SK-N-SH (cell line): ENCODE data around the gene MAGI2. TPM values are rescaled to one million over a fixed set of nuclear protein-coding genes. Genes with fewer than 3 reads are reported as not detected.

Experiments
- CTCF ChIA-PET: fragments of 300-600, 350-600 bp; formaldehyde crosslinking; extraction: SDS; loops from one replicate; lab custom pipeline; 2021; lab: Yijun Ruan, JAX
- POLR2A ChIA-PET: fragments of 350-600 bp; sonication (Branson Sonifier 250); formaldehyde crosslinking; extraction: SDS; loops from one replicate; lab custom pipeline; 2020; ENCODE audit warnings: antibody characterized with exemption, inconsistent platforms; lab: Yijun Ruan, JAX
- DNase-seq: peaks from one replicate; pipeline ENCODE4 v3.0.0; 2012
- H2AFZ ChIP-seq: fragments of 200-600 bp; sonication (generic); 2 replicates; pipeline ENCODE4 v1.8.1; 2016; ENCODE audit warnings: antibody characterized with exemption, mild to moderate bottlenecking, low read depth
- H3F3A ChIP-seq: fragments of 200-600 bp; sonication (generic); replicated peaks from 2 replicates; pipeline ENCODE3; 2016; ENCODE audit warnings: antibody characterized with exemption, mild to moderate bottlenecking; ENCODE audit not compliant: insufficient read depth
- H3K27ac ChIP-seq, 2 experiments: fragments of 200-500 bp in 1 of 2; fragments of 200-600 bp in 1 of 2; sonication (Bioruptor generic) in 1 of 2; sonication (generic), shearing (Covaris generic) in 1 of 2; 2 replicates each; pipeline versions ENCODE4 v1.5.1 to v1.6.1; 2014 to 2016; ENCODE audit warnings: low read depth in 2 of 2, inconsistent platforms in 1 of 2, low read length in 1 of 2, mild to moderate bottlenecking in 1 of 2, mixed read lengths in 1 of 2
- H3K27me3 ChIP-seq: fragments of 200-600 bp; sonication (generic), shearing (Covaris generic); 2 replicates; pipeline ENCODE4 v1.6.1; 2016; ENCODE audit warnings: mixed run types; ENCODE audit not compliant: insufficient read depth
- H3K36me3 ChIP-seq, 2 experiments: fragments of 200-500 bp in 1 of 2; fragments of 200-600 bp in 1 of 2; sonication (Bioruptor generic) in 1 of 2; sonication (generic) in 1 of 2; replicated peaks in 1 of 2; 2 replicates each; pipeline versions ENCODE3 to v1.5.1; 2014 to 2016; ENCODE audit warnings: low read length in 1 of 2, mild to moderate bottlenecking in 1 of 2; ENCODE audit not compliant: insufficient read depth in 2 of 2, control insufficient read depth in 1 of 2
- H3K4me1 ChIP-seq, 2 experiments: fragments of 200-500 bp in 1 of 2; fragments of 200-600 bp in 1 of 2; sonication (Bioruptor generic) in 1 of 2; sonication (generic), shearing (Covaris generic) in 1 of 2; 2 replicates each; pipeline versions ENCODE4 v1.5.1 to v1.6.1; 2014 to 2016; ENCODE audit warnings: low read depth in 1 of 2, low read length in 1 of 2, mixed run types in 1 of 2; ENCODE audit not compliant: insufficient read depth in 2 of 2, control insufficient read depth in 1 of 2
- H3K4me2 ChIP-seq: fragments of 200-600 bp; sonication (generic), shearing (Covaris generic); 2 replicates; pipeline ENCODE4 v1.6.1; 2017; ENCODE audit warnings: mixed run types
- H3K4me3 ChIP-seq, 2 experiments: fragments of 200-500 bp in 1 of 2; fragments of 200-600 bp in 1 of 2; sonication (Bioruptor generic) in 1 of 2; sonication (generic), shearing (Covaris generic) in 1 of 2; 2 replicates each; pipeline versions ENCODE4 v1.5.1 to v1.8.1; 2014 to 2016; ENCODE audit warnings: low read depth in 2 of 2, inconsistent platforms in 1 of 2, low read length in 1 of 2, mild to moderate bottlenecking in 1 of 2, mixed read lengths in 1 of 2, moderate library complexity in 1 of 2
- H3K79me2 ChIP-seq: fragments of 200-600 bp; sonication (generic); 2 replicates; pipeline ENCODE4 v1.8.1; 2017; ENCODE audit warnings: mild to moderate bottlenecking; ENCODE audit not compliant: insufficient read depth
- H3K9ac ChIP-seq: fragments of 200-600 bp; sonication (generic); 2 replicates; pipeline ENCODE4 v1.6.1; 2017; ENCODE audit warnings: mixed run types
- H3K9me2 ChIP-seq: fragments of 200-600 bp; sonication (generic); 2 replicates; pipeline ENCODE4 v1.6.1; 2017; ENCODE audit warnings: mixed run types
- H3K9me3 ChIP-seq: fragments of 200-600 bp; sonication (generic); 2 replicates; pipeline ENCODE4 v1.6.1; 2017; ENCODE audit warnings: mixed run types, mild to moderate bottlenecking, moderate library complexity
- H4K20me1 ChIP-seq: fragments of 200-600 bp; sonication (generic); 2 replicates; pipeline ENCODE4 v1.6.1; 2017; ENCODE audit warnings: mild to moderate bottlenecking, mixed run types; ENCODE audit not compliant: insufficient read depth
- ELF1 ChIP-seq: IDR thresholded peaks from 2 replicates; pipeline ENCODE4 v1.4.0; 2012
- EP300 ChIP-seq, 2 experiments: IDR thresholded peaks; 2 replicates each; pipeline versions ENCODE4 v1.4.0 to v1.6.1; 2012; ENCODE audit warnings: borderline replicate concordance in 1 of 2, low read depth in 1 of 2, low read length in 1 of 2
- FOXJ3 ChIP-seq: sonication (generic); formaldehyde crosslinking; IDR thresholded peaks from 2 replicates; pipeline ENCODE4 v1.5.1; 2020; ENCODE audit warnings: mild to moderate bottlenecking, missing genetic modification reagents
- FOXM1 ChIP-seq: IDR thresholded peaks from 2 replicates; pipeline ENCODE4 v1.4.0; 2012; ENCODE audit warnings: low read depth, mild to moderate bottlenecking
- GABPA ChIP-seq: IDR thresholded peaks from 2 replicates; pipeline ENCODE4 v1.4.0; 2012; ENCODE audit warnings: low read depth, mild to moderate bottlenecking
- GATA2 ChIP-seq: sonication (generic); formaldehyde crosslinking; IDR thresholded peaks from 2 replicates; pipeline ENCODE4 v1.5.0; 2020; ENCODE audit warnings: mild to moderate bottlenecking, missing genetic modification reagents
- JUND ChIP-seq: IDR thresholded peaks from 2 replicates; pipeline ENCODE4 v1.4.0; 2012
- MXI1 ChIP-seq: IDR thresholded peaks from 2 replicates; pipeline ENCODE4 v1.6.1; 2012; ENCODE audit warnings: mild to moderate bottlenecking, low read depth, low read length, improper control_type of control experiment
- NFIC ChIP-seq: IDR thresholded peaks from 2 replicates; pipeline ENCODE4 v1.4.0; 2012; ENCODE audit warnings: borderline replicate concordance
- RCOR1 ChIP-seq: fragments of 150-350 bp; IDR thresholded peaks from 2 replicates; pipeline ENCODE4 v1.6.1; 2017; ENCODE audit warnings: antibody characterized with exemption, low read length
- RFX5 ChIP-seq: IDR thresholded peaks from 2 replicates; pipeline ENCODE4 v1.6.1; 2012; ENCODE audit warnings: mild to moderate bottlenecking, improper control_type of control experiment, low read length
- SMC3 ChIP-seq: IDR thresholded peaks from 2 replicates; pipeline ENCODE4 v1.6.1; 2012; ENCODE audit warnings: low read depth, low read length, improper control_type of control experiment
- TAF1 ChIP-seq: IDR thresholded peaks from 2 replicates; pipeline ENCODE4 v1.6.1; 2012; ENCODE audit warnings: low read depth, mild to moderate bottlenecking, low read length, moderate library complexity, borderline replicate concordance
- TEAD4 ChIP-seq: IDR thresholded peaks from 2 replicates; pipeline ENCODE4 v1.4.0; 2012; ENCODE audit warnings: mild to moderate bottlenecking, borderline replicate concordance; ENCODE audit not compliant: insufficient read depth
- WGBS: methylation state at CpG from one replicate; pipeline ENCODE4 v1.1.6; 2017; ENCODE audit warnings: low lambda C conversion rate; 5-methylcytosine and 5-hydroxymethylcytosine counted together
- polyA plus RNA-seq, 3 experiments: library from polyadenylated mRNA; depleted of rRNA; stranded (reverse); fragments of >200 nt; gene quantifications; 2 replicates each; pipeline ENCODE4 v1.2.3, GENCODE V29; 2012
- TF ChIP-seq, protein P1 (sequence below): fragments of 200-600 bp; sonication (generic); IDR thresholded peaks from 2 replicates; pipeline ENCODE4 v1.6.1; 2017; ENCODE audit warnings: antibody characterized with exemption, mild to moderate bottlenecking, moderate library complexity
- TF ChIP-seq, protein P2 (sequence below): IDR thresholded peaks from 2 replicates; pipeline ENCODE4 v1.4.0; 2012; ENCODE audit warnings: low read depth, borderline replicate concordance
- TF ChIP-seq, protein P3 (sequence below): IDR thresholded peaks from 2 replicates; pipeline ENCODE4 v1.4.0; 2012; ENCODE audit warnings: low read depth
- TF ChIP-seq, protein P4 (sequence below): fragments of 150-350 bp; IDR thresholded peaks from 2 replicates; pipeline ENCODE4 v1.6.1; 2016; ENCODE audit warnings: mild to moderate bottlenecking, low read depth, low read length

Gene MAGI2
- polyA plus RNA-seq, 1 of the 3 experiments (the other 2 are of a cell fraction) = 1.1 TPM

DNA sequence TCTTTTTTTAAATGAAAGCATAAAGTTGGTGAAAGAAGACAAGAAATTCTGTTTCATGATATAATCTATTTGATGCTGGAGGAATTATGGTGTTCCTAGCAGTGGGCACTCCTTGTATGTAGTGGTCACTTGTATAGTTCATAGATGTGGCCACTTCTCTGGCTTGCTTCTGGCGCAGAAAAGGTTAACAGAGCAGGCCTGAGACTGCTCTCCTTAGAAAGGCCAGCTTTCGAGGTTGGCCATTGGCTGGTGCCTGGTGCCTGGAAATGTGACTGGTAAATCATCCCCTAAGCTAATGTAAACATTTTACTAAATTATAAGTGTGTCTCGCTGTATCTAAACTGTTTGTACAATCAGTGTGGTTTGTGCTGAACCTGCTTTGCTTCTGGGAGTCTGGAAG is 1378.8 kb downstream of the MAGI2 start:
- no peaks in the 10 kb centered on the region for H3F3A ChIP-seq
- no peak overlapping the region for H2AFZ ChIP-seq
- no peaks in the 10 kb centered on the region for H3K9me2 ChIP-seq
- H3K79me2 ChIP-seq = no peaks in the 10 kb centered on the region
- H3K27me3 ChIP-seq = no peaks in the 10 kb centered on the region
- H3K4me1 ChIP-seq = peaks cover 4 to 6% of the 10 kb centered on the region in 2 experiments; a peak in 2 of 4 replicates
- no peaks in the 10 kb centered on the region for H3K9me3 ChIP-seq
- ChIA-PET POLR2A (no interaction called here), CTCF (interaction anchor here (1.5 kb wide), 1 partner anchor 11 kb away, joined by 3 read pairs; no protein-coding TSS in a partner anchor)
- H3K4me3 ChIP-seq = no peak overlapping the region
- no peaks in the 10 kb centered on the region for H4K20me1 ChIP-seq
- DNase-seq = no peak
- H3K9ac ChIP-seq = no peak overlapping the region
- no peak overlapping the region for H3K4me2 ChIP-seq
- no peak overlapping the region for H3K27ac ChIP-seq
- no peaks in the 10 kb centered on the region for H3K36me3 ChIP-seq
- 73% methylated on average over 3 of the region's 3 CpGs for WGBS
- no peak for TF ChIP-seq TEAD4
- TF ChIP-seq TAF1 = no peak
- TF ChIP-seq, protein P1, sequence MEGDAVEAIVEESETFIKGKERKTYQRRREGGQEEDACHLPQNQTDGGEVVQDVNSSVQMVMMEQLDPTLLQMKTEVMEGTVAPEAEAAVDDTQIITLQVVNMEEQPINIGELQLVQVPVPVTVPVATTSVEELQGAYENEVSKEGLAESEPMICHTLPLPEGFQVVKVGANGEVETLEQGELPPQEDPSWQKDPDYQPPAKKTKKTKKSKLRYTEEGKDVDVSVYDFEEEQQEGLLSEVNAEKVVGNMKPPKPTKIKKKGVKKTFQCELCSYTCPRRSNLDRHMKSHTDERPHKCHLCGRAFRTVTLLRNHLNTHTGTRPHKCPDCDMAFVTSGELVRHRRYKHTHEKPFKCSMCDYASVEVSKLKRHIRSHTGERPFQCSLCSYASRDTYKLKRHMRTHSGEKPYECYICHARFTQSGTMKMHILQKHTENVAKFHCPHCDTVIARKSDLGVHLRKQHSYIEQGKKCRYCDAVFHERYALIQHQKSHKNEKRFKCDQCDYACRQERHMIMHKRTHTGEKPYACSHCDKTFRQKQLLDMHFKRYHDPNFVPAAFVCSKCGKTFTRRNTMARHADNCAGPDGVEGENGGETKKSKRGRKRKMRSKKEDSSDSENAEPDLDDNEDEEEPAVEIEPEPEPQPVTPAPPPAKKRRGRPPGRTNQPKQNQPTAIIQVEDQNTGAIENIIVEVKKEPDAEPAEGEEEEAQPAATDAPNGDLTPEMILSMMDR = no peak
- TF ChIP-seq RFX5 = no peak
- TF ChIP-seq FOXM1 = no peak
- no peak for TF ChIP-seq FOXJ3 (CRISPR knock-in tag)
- TF ChIP-seq, protein P2, sequence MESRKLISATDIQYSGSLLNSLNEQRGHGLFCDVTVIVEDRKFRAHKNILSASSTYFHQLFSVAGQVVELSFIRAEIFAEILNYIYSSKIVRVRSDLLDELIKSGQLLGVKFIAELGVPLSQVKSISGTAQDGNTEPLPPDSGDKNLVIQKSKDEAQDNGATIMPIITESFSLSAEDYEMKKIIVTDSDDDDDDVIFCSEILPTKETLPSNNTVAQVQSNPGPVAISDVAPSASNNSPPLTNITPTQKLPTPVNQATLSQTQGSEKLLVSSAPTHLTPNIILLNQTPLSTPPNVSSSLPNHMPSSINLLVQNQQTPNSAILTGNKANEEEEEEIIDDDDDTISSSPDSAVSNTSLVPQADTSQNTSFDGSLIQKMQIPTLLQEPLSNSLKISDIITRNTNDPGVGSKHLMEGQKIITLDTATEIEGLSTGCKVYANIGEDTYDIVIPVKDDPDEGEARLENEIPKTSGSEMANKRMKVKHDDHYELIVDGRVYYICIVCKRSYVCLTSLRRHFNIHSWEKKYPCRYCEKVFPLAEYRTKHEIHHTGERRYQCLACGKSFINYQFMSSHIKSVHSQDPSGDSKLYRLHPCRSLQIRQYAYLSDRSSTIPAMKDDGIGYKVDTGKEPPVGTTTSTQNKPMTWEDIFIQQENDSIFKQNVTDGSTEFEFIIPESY = no peak

DNA sequence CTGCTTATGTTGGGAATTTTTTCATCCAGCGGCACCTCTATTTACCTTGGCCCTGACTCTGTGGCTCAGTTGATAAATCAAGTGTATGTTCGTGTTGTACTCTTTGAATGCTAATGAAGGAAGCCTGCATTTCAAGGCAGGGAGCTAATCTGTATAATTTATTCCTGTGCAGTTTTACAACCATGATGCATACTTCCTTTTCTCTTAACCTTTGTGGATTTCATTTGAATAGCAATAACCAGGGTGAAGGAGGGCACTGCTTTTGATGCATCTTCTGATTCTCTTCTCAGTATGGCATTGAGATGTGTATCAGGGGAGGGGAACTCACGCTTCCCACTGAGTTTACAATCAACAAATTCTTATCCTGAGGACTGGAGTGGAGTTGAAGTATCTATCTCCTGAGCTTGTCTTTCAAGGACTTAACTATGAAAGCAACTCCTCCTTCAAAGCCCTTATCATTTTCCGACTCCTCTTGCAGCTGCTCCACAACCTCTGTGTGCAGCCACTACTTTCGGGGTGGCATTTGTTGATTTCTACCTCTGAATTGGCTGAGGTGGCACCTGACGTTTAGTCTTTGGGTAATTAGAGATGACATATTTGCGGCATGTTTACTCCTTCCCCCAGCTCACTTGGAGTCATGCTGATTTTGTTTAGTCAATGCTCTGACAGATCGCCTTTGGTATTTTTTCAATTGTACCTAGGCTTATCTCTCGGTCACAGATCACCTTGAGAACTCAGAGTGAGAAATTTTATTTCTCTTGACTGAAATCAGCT is 1379.7 kb downstream of the MAGI2 start:
- Histone ChIP-seq H3K4me2 (no peak overlapping the region), H3K4me3 (no peak overlapping the region), H3F3A (no peaks in the 10 kb centered on the region), H3K4me1 (peaks cover 0 to 4% of the 10 kb centered on the region in 2 experiments; a peak in 1 of 4 replicates), H3K36me3 (no peaks in the 10 kb centered on the region), H3K9me2 (no peaks in the 10 kb centered on the region), H3K9me3 (no peaks in the 10 kb centered on the region), H2AFZ (no peak overlapping the region), H3K27me3 (no peaks in the 10 kb centered on the region), H4K20me1 (no peaks in the 10 kb centered on the region), H3K27ac (no peak overlapping the region), H3K79me2 (no peaks in the 10 kb centered on the region), H3K9ac (no peak overlapping the region)
- DNase-seq = no peak
- WGBS = 79% methylated on average over 9 of the region's 9 CpGs
- no peak for TF ChIP-seq FOXM1
- no peak for TF ChIP-seq RFX5
- no peak for TF ChIP-seq MXI1
- no peak for TF ChIP-seq TAF1
- TF ChIP-seq GABPA = no peak
- TF ChIP-seq, protein P3, sequence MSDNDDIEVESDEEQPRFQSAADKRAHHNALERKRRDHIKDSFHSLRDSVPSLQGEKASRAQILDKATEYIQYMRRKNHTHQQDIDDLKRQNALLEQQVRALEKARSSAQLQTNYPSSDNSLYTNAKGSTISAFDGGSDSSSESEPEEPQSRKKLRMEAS = no peak
- TF ChIP-seq ELF1 = no peak
- TF ChIP-seq, protein P2 = no peak
- no peak for TF ChIP-seq JUND
- no peak for TF ChIP-seq SMC3
- TF ChIP-seq, protein P4, sequence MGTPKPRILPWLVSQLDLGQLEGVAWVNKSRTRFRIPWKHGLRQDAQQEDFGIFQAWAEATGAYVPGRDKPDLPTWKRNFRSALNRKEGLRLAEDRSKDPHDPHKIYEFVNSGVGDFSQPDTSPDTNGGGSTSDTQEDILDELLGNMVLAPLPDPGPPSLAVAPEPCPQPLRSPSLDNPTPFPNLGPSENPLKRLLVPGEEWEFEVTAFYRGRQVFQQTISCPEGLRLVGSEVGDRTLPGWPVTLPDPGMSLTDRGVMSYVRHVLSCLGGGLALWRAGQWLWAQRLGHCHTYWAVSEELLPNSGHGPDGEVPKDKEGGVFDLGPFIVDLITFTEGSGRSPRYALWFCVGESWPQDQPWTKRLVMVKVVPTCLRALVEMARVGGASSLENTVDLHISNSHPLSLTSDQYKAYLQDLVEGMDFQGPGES = no peak
- TF ChIP-seq GATA2 (CRISPR knock-in tag) = no peak
- TF ChIP-seq RCOR1 = no peak
- TF ChIP-seq NFIC = no peak
- TF ChIP-seq EP300 (IDR thresholded peaks at IDR 0.05; ENCODE audit: borderline replicate concordance in 1 of 2, low read depth in 1 of 2, low read length in 1 of 2) = no peak
- ChIA-PET CTCF (no interaction called here), POLR2A (no interaction called here)
